ENCODE data around the gene SMIM27. TPM values are rescaled to one million over a fixed set of nuclear protein-coding genes. Genes with fewer than 3 reads are reported as not detected.
A peak's percentile ranks its signal among the peaks of the same experiment; 100 is the strongest.

The SMIM27 gene
- total RNA-seq, 1 experiment from 2014 or later, result 13.6 TPM

DNA sequence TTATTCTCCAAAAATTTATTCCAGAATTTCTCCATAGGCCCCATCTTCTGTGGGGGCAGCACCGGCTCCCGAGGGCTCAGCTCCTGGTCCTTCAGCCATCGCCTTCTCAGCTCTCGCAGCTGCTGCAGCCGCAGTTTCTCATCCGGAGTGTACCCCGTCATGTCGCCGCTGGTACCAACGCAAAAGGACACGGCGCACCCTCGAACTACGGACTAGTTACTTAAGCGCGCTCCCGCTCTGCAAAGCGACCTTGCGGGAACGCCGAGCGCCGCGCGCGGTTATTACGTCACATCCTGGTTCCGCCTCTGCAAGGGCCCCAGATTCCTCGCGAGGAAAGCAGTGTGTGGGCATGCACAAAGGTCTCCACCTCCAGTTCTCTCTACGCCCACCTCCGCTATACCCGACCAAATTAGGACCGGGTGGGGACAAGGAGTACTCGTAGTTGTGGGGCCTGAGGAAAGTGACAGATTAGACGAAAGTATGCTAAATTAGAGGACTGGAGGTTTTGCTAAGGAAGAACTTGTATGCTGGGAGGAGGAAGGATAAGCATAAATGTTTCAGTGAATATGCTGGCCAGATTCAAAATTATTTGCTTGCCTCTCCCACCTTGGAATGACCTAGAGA is 20.9 kb downstream of the SMIM27 start, which contains the start of gene NDUFB6 (continued):
- TF ChIP-seq, protein P1, sequence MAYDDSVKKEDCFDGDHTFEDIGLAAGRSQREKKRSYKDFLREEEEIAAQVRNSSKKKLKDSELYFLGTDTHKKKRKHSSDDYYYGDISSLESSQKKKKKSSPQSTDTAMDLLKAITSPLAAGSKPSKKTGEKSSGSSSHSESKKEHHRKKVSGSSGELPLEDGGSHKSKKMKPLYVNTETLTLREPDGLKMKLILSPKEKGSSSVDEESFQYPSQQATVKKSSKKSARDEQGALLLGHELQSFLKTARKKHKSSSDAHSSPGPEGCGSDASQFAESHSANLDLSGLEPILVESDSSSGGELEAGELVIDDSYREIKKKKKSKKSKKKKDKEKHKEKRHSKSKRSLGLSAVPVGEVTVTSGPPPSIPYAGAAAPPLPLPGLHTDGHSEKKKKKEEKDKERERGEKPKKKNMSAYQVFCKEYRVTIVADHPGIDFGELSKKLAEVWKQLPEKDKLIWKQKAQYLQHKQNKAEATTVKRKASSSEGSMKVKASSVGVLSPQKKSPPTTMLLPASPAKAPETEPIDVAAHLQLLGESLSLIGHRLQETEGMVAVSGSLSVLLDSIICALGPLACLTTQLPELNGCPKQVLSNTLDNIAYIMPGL (CRISPR knock-in tag; IDR thresholded peaks at IDR 0.05), result 0 out of 2 replicates have a peak, but pooled peaks have one; percentile 38
- TF ChIP-seq CBFB (CRISPR knock-in tag; IDR thresholded peaks at IDR 0.05; ENCODE audit: low read depth), result peak; percentile 89; the same call in 1 of the 2 replicates
- TF ChIP-seq, protein P2, sequence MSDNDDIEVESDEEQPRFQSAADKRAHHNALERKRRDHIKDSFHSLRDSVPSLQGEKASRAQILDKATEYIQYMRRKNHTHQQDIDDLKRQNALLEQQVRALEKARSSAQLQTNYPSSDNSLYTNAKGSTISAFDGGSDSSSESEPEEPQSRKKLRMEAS (CRISPR knock-in tag; IDR thresholded peaks at IDR 0.05), result peak; percentile 70; the same call in 1 of the 2 replicates
- peak; percentile 81 for TF ChIP-seq SMAD3 (CRISPR knock-in tag; IDR thresholded peaks at IDR 0.05; ENCODE audit: borderline replicate concordance)
- peak; percentile 86 for TF ChIP-seq TEAD1 (CRISPR knock-in tag; IDR thresholded peaks at IDR 0.05)
- TF ChIP-seq TEAD4 (CRISPR knock-in tag; IDR thresholded peaks at IDR 0.05), result 0 out of 2 replicates have a peak, but pooled peaks have one; percentile 38
- TF ChIP-seq, protein P3, sequence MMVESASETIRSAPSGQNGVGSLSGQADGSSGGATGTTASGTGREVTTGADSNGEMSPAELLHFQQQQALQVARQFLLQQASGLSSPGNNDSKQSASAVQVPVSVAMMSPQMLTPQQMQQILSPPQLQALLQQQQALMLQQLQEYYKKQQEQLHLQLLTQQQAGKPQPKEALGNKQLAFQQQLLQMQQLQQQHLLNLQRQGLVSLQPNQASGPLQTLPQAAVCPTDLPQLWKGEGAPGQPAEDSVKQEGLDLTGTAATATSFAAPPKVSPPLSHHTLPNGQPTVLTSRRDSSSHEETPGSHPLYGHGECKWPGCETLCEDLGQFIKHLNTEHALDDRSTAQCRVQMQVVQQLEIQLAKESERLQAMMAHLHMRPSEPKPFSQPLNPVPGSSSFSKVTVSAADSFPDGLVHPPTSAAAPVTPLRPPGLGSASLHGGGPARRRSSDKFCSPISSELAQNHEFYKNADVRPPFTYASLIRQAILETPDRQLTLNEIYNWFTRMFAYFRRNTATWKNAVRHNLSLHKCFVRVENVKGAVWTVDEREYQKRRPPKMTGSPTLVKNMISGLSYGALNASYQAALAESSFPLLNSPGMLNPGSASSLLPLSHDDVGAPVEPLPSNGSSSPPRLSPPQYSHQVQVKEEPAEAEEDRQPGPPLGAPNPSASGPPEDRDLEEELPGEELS (CRISPR knock-in tag; IDR thresholded peaks at IDR 0.05), result peak; percentile 50; the same call in 1 of the 2 replicates
- TF ChIP-seq, protein P4, sequence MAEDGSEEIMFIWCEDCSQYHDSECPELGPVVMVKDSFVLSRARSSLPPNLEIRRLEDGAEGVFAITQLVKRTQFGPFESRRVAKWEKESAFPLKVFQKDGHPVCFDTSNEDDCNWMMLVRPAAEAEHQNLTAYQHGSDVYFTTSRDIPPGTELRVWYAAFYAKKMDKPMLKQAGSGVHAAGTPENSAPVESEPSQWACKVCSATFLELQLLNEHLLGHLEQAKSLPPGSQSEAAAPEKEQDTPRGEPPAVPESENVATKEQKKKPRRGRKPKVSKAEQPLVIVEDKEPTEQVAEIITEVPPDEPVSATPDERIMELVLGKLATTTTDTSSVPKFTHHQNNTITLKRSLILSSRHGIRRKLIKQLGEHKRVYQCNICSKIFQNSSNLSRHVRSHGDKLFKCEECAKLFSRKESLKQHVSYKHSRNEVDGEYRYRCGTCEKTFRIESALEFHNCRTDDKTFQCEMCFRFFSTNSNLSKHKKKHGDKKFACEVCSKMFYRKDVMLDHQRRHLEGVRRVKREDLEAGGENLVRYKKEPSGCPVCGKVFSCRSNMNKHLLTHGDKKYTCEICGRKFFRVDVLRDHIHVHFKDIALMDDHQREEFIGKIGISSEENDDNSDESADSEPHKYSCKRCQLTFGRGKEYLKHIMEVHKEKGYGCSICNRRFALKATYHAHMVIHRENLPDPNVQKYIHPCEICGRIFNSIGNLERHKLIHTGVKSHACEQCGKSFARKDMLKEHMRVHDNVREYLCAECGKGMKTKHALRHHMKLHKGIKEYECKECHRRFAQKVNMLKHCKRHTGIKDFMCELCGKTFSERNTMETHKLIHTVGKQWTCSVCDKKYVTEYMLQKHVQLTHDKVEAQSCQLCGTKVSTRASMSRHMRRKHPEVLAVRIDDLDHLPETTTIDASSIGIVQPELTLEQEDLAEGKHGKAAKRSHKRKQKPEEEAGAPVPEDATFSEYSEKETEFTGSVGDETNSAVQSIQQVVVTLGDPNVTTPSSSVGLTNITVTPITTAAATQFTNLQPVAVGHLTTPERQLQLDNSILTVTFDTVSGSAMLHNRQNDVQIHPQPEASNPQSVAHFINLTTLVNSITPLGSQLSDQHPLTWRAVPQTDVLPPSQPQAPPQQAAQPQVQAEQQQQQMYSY (CRISPR knock-in tag; IDR thresholded peaks at IDR 0.05), result no peak
- TF ChIP-seq, protein P5, sequence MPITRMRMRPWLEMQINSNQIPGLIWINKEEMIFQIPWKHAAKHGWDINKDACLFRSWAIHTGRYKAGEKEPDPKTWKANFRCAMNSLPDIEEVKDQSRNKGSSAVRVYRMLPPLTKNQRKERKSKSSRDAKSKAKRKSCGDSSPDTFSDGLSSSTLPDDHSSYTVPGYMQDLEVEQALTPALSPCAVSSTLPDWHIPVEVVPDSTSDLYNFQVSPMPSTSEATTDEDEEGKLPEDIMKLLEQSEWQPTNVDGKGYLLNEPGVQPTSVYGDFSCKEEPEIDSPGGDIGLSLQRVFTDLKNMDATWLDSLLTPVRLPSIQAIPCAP (CRISPR knock-in tag; IDR thresholded peaks at IDR 0.05), result no peak
- TF ChIP-seq MXD4 (CRISPR knock-in tag; IDR thresholded peaks at IDR 0.05; ENCODE audit: borderline replicate concordance), result no peak

DNA sequence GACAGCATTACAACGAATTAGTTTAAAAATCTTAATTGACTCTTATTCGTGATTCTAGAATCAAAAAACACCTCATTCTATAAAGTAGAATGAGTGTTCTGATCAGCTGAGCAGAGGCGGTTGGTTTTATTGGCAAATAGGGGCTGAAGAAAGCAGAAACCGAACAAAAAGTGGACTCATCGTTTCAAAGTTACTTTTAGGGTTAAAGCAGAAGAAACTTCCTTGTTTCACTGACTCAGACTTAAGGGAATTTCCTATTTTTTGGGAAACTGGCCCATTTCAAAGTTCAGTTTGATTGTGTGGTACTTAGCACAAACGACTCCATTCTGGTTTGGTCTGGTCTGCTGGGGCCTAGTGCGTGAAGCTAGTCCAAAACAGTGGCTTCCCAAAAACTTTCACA is 21.7 kb downstream of the SMIM27 start:
- CTCF ChIA-PET, result interaction anchor here (0.8 to 3.8 kb wide), 3 partner anchors 7 to 195 kb away, joined by 3 to 109 read pairs (median 24); no protein-coding TSS in a partner anchor
- POLR2A ChIA-PET, result interaction anchor here (2.8 kb wide), 1 partner anchor 23 kb away, joined by 11 read pairs; no protein-coding TSS in a partner anchor
- no peak for ATAC-seq
- Mint-ChIP-seq H3K27me3 (ENCODE audit: low read depth) (no peaks in the 10 kb centered on the region), H3K27ac (peak overlapping the region; percentile 99; the same call in 1 of the 2 replicates), H3K4me3 (peak overlapping the region; percentile 99), H3K4me1 (peaks cover 19% of the 10 kb centered on the region), H3K36me3 (peaks cover 7% of the 10 kb centered on the region), H3K9me3 (no peaks in the 10 kb centered on the region)
- TF ChIP-seq, protein P6, sequence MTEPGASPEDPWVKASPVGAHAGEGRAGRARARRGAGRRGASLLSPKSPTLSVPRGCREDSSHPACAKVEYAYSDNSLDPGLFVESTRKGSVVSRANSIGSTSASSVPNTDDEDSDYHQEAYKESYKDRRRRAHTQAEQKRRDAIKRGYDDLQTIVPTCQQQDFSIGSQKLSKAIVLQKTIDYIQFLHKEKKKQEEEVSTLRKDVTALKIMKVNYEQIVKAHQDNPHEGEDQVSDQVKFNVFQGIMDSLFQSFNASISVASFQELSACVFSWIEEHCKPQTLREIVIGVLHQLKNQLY (CRISPR knock-in tag; IDR thresholded peaks at IDR 0.05), result no peak
- TF ChIP-seq OVOL2 (CRISPR knock-in tag; IDR thresholded peaks at IDR 0.05; ENCODE audit: borderline replicate concordance), result no peak
- TF ChIP-seq RORB (CRISPR knock-in tag; IDR thresholded peaks at IDR 0.05), result no peak
- TF ChIP-seq NFE2L1 (CRISPR knock-in tag; IDR thresholded peaks at IDR 0.05), result no peak
- TF ChIP-seq NFYB (CRISPR knock-in tag; conservative IDR thresholded peaks at IDR 0.05; ENCODE audit: low read depth), result no peak
- TF ChIP-seq CBFB (CRISPR knock-in tag; IDR thresholded peaks at IDR 0.05; ENCODE audit: low read depth), result no peak
- no peak for TF ChIP-seq KAT7 (CRISPR knock-in tag; IDR thresholded peaks at IDR 0.05; ENCODE audit: borderline replicate concordance)
- TF ChIP-seq, protein P7, sequence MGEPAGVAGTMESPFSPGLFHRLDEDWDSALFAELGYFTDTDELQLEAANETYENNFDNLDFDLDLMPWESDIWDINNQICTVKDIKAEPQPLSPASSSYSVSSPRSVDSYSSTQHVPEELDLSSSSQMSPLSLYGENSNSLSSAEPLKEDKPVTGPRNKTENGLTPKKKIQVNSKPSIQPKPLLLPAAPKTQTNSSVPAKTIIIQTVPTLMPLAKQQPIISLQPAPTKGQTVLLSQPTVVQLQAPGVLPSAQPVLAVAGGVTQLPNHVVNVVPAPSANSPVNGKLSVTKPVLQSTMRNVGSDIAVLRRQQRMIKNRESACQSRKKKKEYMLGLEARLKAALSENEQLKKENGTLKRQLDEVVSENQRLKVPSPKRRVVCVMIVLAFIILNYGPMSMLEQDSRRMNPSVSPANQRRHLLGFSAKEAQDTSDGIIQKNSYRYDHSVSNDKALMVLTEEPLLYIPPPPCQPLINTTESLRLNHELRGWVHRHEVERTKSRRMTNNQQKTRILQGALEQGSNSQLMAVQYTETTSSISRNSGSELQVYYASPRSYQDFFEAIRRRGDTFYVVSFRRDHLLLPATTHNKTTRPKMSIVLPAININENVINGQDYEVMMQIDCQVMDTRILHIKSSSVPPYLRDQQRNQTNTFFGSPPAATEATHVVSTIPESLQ (CRISPR knock-in tag; IDR thresholded peaks at IDR 0.05), result no peak
- no peak for TF ChIP-seq ESRRA (CRISPR knock-in tag; IDR thresholded peaks at IDR 0.05; ENCODE audit: borderline replicate concordance)
- TF ChIP-seq GTF2I (CRISPR knock-in tag; conservative IDR thresholded peaks at IDR 0.05), result no peak
- no peak for DNase-seq (ENCODE audit: low spot score)

Measured in WTC11 (cell line).